SHP77 (cell line): ENCODE data around the gene IKZF4.

Source experiments
- DNase-seq, 2 experiments: peaks; one replicate each; lab custom pipeline; 2025; lab: John Stamatoyannopoulos, UW

The IKZF4 gene

GRCh38 chr12:56082967-56083366 lies 62.1 kb downstream of the IKZF4 start:
- DNase-seq = no peak

- peak; percentile 5 to 15 for DNase-seq
Measured at GRCh38 chr12:56084958-56085543, 64.2 kb downstream of the IKZF4 start.

GRCh38 chr12:56086096-56086495 lies 65.3 kb downstream of the IKZF4 start:
- DNase-seq = no peak

- DNase-seq = no peak
Measured at GRCh38 chr12:56086608-56087007, 65.8 kb downstream of the IKZF4 start.

GRCh38 chr12:56087220-56087619 lies 66.4 kb downstream of the IKZF4 start:
- DNase-seq = peak; percentile 7 to 24
